H9 (cell line): ENCODE results near the gene ILF2. TPM values are rescaled to one million over a fixed set of nuclear protein-coding genes. Genes with fewer than 3 reads are reported as not detected.

ENCODE experiments used
- DNase-seq: peaks from one replicate; pipeline ENCODE4 v3.0.0-alpha.2; 2017
- H2AFZ ChIP-seq: one replicate; pipeline ENCODE4 v1.6.1; 2013; ENCODE audit warnings: mild to moderate bottlenecking, low read length, control low read depth, moderate library complexity
- H2AK5ac ChIP-seq: 2 replicates; pipeline ENCODE4 v1.6.1; 2013; ENCODE audit warnings: low read length, control low read depth, mixed read lengths; ENCODE audit not compliant: insufficient read length
- H2BK120ac ChIP-seq: one replicate; pipeline ENCODE4 v1.6.1; 2013; ENCODE audit warnings: low read depth, mild to moderate bottlenecking, low read length, control low read depth, inconsistent platforms; ENCODE audit not compliant: poor library complexity, severe bottlenecking
- H2BK12ac ChIP-seq: 2 replicates; pipeline ENCODE4 v1.6.1; 2013; ENCODE audit warnings: low read length, control low read depth, mixed read lengths, low read depth; ENCODE audit not compliant: insufficient read length
- H2BK15ac ChIP-seq: 2 replicates; pipeline ENCODE4 v1.6.1; 2013; ENCODE audit warnings: low read depth, low read length, control low read depth
- H2BK20ac ChIP-seq: one replicate; pipeline ENCODE4 v1.6.1; 2013; ENCODE audit warnings: low read depth, mild to moderate bottlenecking, low read length, control low read depth, inconsistent platforms; ENCODE audit not compliant: poor library complexity, severe bottlenecking
- H2BK5ac ChIP-seq: 2 replicates; pipeline ENCODE4 v1.6.1; 2013; ENCODE audit warnings: low read length, control low read depth, mixed read lengths; ENCODE audit not compliant: insufficient read length
- H3K14ac ChIP-seq: 2 replicates; pipeline ENCODE4 v1.6.1; 2013; ENCODE audit warnings: low read length, control low read depth; ENCODE audit not compliant: insufficient read depth
- H3K18ac ChIP-seq: 2 replicates; pipeline ENCODE4 v1.6.1; 2013; ENCODE audit warnings: low read depth, mild to moderate bottlenecking, mixed read lengths, low read length, control low read depth; ENCODE audit not compliant: insufficient read length
- H3K23ac ChIP-seq: 2 replicates; pipeline ENCODE4 v1.6.1; 2013; ENCODE audit warnings: low read length, control low read depth, mixed read lengths, low read depth; ENCODE audit not compliant: insufficient read length
- H3K23me2 ChIP-seq: 2 replicates; pipeline ENCODE4 v1.6.1; 2013; ENCODE audit warnings: low read depth, mild to moderate bottlenecking, mixed read lengths, low read length, control low read depth; ENCODE audit not compliant: insufficient read length, poor library complexity, severe bottlenecking
- H3K27ac ChIP-seq: 2 replicates; pipeline ENCODE4 v1.5.1; 2013; ENCODE audit warnings: low read length, control low read depth, mixed read lengths, low read depth; ENCODE audit not compliant: insufficient read length
- H3K27me3 ChIP-seq: 2 replicates; pipeline ENCODE4 v1.6.1; 2013; ENCODE audit warnings: low read length, control low read depth, inconsistent platforms; ENCODE audit not compliant: insufficient read depth
- H3K4ac ChIP-seq: 2 replicates; pipeline ENCODE4 v1.6.1; 2013; ENCODE audit warnings: low read depth, mild to moderate bottlenecking, control low read depth, inconsistent platforms, low read length, moderate library complexity
- H3K4me1 ChIP-seq: 2 replicates; pipeline ENCODE4 v1.6.1; 2013; ENCODE audit warnings: low read length, control low read depth, inconsistent platforms; ENCODE audit not compliant: insufficient read depth
- H3K4me2 ChIP-seq: 2 replicates; pipeline ENCODE4 v1.6.1; 2013; ENCODE audit warnings: low read length, control low read depth, mixed read lengths; ENCODE audit not compliant: insufficient read length, insufficient read depth
- H3K56ac ChIP-seq: 2 replicates; pipeline ENCODE4 v1.6.1; 2013; ENCODE audit warnings: low read depth, mild to moderate bottlenecking, mixed read lengths, low read length, control low read depth; ENCODE audit not compliant: insufficient read length
- H3K79me1 ChIP-seq: 2 replicates; pipeline ENCODE4 v1.6.1; 2013; ENCODE audit warnings: low read depth, mild to moderate bottlenecking, moderate library complexity, low read length, control low read depth, inconsistent platforms; ENCODE audit not compliant: insufficient read depth, poor library complexity, severe bottlenecking
- H3K79me2 ChIP-seq: 2 replicates; pipeline ENCODE4 v1.6.1; 2013; ENCODE audit warnings: low read length, control low read depth, inconsistent platforms; ENCODE audit not compliant: insufficient read depth
- H3K9ac ChIP-seq: 2 replicates; pipeline ENCODE4 v1.6.1; 2013; ENCODE audit warnings: low read length, control low read depth, mixed read lengths; ENCODE audit not compliant: insufficient read length; ENCODE audit errors: extremely low read depth
- H3K9me3 ChIP-seq: one replicate; pipeline ENCODE4 v1.6.1; 2013; ENCODE audit warnings: low read depth, low read length, inconsistent platforms; ENCODE audit not compliant: control insufficient read depth
- H3T11ph ChIP-seq: one replicate; pipeline ENCODE4 v1.6.1; 2013; ENCODE audit warnings: mild to moderate bottlenecking, low read length, control low read depth, inconsistent platforms
- H4K20me1 ChIP-seq: one replicate; pipeline ENCODE4 v1.6.1; 2013; ENCODE audit not compliant: control insufficient read depth, insufficient read length, insufficient read depth
- H4K5ac ChIP-seq: 2 replicates; pipeline ENCODE4 v1.6.1; 2013; ENCODE audit warnings: low read depth, mild to moderate bottlenecking, mixed read lengths, low read length, control low read depth; ENCODE audit not compliant: insufficient read length
- H4K8ac ChIP-seq: replicated peaks from 2 replicates; pipeline ENCODE4 v1.6.1; 2013; ENCODE audit warnings: low read length, control low read depth, mixed read lengths, low read depth; ENCODE audit not compliant: insufficient read length
- H4K91ac ChIP-seq: 2 replicates; pipeline ENCODE4 v1.6.1; 2013; ENCODE audit warnings: low read depth, mild to moderate bottlenecking, moderate library complexity, mixed read lengths, low read length, control low read depth; ENCODE audit not compliant: insufficient read length
- H3K27ac Mint-ChIP-seq, 3 experiments: 2 replicates in 2 of 3; 3 replicates in 1 of 3; pipeline ENCODE4 v1.8.0; 2020 to 2021; ENCODE audit warnings: mixed read lengths in 3 of 3, mild to moderate bottlenecking in 1 of 3, moderate library complexity in 1 of 3
- H3K27me3 Mint-ChIP-seq: 2 replicates; pipeline ENCODE4 v1.8.0; 2021; ENCODE audit warnings: low read depth, mild to moderate bottlenecking, moderate library complexity, mixed read lengths
- H3K36me3 Mint-ChIP-seq, 3 experiments: 2 replicates in 2 of 3; 3 replicates in 1 of 3; pipeline ENCODE4 v1.8.0; 2020 to 2021; ENCODE audit warnings: low read depth in 3 of 3, mixed read lengths in 3 of 3; ENCODE audit not compliant: insufficient read depth in 1 of 3
- H3K4me1 Mint-ChIP-seq, 2 experiments: 2 replicates each; pipeline ENCODE4 v1.8.0; 2020; ENCODE audit warnings: mixed read lengths in 2 of 2
- H3K4me3 Mint-ChIP-seq, 2 experiments: 2 replicates in 1 of 2; 3 replicates in 1 of 2; pipeline ENCODE4 v1.8.0; 2020 to 2021; ENCODE audit warnings: mild to moderate bottlenecking in 2 of 2, mixed read lengths in 2 of 2, moderate library complexity in 1 of 2
- H3K9me3 Mint-ChIP-seq, 2 experiments: 2 replicates in 1 of 2; 3 replicates in 1 of 2; pipeline ENCODE4 v1.8.0; 2020; ENCODE audit warnings: mild to moderate bottlenecking in 2 of 2, mixed read lengths in 2 of 2, moderate library complexity in 1 of 2
- WGBS: extraction: QIAGEN DNeasy Blood & Tissue Kit; methylation state at CpG from one replicate; pipeline ENCODE4 v1.1.7; 2013; ENCODE audit warnings: missing lambda C conversion rate, low lambda C conversion rate, mixed read lengths; ENCODE audit not compliant: insufficient read length; ENCODE audit errors: extremely low coverage; 5-methylcytosine and 5-hydroxymethylcytosine counted together
- total RNA-seq: library from RNA; stranded (reverse); gene quantifications from 2 replicates; pipeline ENCODE4 v1.2.1, GENCODE V29; 2021
- TF ChIP-seq, protein P1 (sequence below): fragments of 200-600 bp; sonication (generic); conservative IDR thresholded peaks from 3 replicates; pipeline ENCODE4 v1.8.0; 2021; ENCODE audit warnings: antibody characterized with exemption, mild to moderate bottlenecking

The ILF2 gene
- total RNA-seq, 1 experiment from 2014 or later = 357 TPM

GRCh38 chr1:153711026-153711425 is 40.2 kb upstream of the ILF2 start:
- no peak overlapping the region for H3K4me3 Mint-ChIP-seq
- H3K27ac Mint-ChIP-seq = no peak overlapping the region; a peak in 1 of 7 replicates
- DNase-seq = no peak
- Histone ChIP-seq H2AK5ac (no peak overlapping the region), H3K27me3 (no peaks in the 10 kb centered on the region), H2BK120ac (no peak overlapping the region), H4K5ac (no peak overlapping the region), H3K27ac (no peak overlapping the region), H3K4me1 (no peaks in the 10 kb centered on the region), H3K23me2 (no peaks in the 10 kb centered on the region), H4K91ac (no peak overlapping the region), H3T11ph (no peak overlapping the region), H2BK5ac (no peak overlapping the region), H3K23ac (no peak overlapping the region), H3K4ac (no peak overlapping the region), H4K8ac (no peak overlapping the region), H3K56ac (no peak overlapping the region), H3K9ac (no peak overlapping the region), H2BK20ac (no peak overlapping the region), H3K14ac (no peak overlapping the region), H3K79me1 (no peaks in the 10 kb centered on the region), H4K20me1 (no peaks in the 10 kb centered on the region), H3K4me2 (no peak overlapping the region), H2BK15ac (no peak overlapping the region), H3K9me3 (no peaks in the 10 kb centered on the region), H3K18ac (no peak overlapping the region), H2BK12ac (no peak overlapping the region), H2AFZ (no peak overlapping the region), H3K79me2 (no peaks in the 10 kb centered on the region)
- no peaks in the 10 kb centered on the region; the same call in none of the 2 replicates for H3K27me3 Mint-ChIP-seq
- no peaks in the 10 kb centered on the region for H3K9me3 Mint-ChIP-seq
- no CpG with 5 or more reads among the region's 7 CpGs for WGBS
- H3K36me3 Mint-ChIP-seq = no peaks in the 10 kb centered on the region
- TF ChIP-seq, protein P1, sequence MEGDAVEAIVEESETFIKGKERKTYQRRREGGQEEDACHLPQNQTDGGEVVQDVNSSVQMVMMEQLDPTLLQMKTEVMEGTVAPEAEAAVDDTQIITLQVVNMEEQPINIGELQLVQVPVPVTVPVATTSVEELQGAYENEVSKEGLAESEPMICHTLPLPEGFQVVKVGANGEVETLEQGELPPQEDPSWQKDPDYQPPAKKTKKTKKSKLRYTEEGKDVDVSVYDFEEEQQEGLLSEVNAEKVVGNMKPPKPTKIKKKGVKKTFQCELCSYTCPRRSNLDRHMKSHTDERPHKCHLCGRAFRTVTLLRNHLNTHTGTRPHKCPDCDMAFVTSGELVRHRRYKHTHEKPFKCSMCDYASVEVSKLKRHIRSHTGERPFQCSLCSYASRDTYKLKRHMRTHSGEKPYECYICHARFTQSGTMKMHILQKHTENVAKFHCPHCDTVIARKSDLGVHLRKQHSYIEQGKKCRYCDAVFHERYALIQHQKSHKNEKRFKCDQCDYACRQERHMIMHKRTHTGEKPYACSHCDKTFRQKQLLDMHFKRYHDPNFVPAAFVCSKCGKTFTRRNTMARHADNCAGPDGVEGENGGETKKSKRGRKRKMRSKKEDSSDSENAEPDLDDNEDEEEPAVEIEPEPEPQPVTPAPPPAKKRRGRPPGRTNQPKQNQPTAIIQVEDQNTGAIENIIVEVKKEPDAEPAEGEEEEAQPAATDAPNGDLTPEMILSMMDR = no peak
- H3K4me1 Mint-ChIP-seq = peaks cover 4% of the 10 kb centered on the region in 2 experiments; a peak in 2 of 4 replicates
